Keratinocyte (primary cell): ENCODE results near the gene E2F1. TPM values are rescaled to one million over a fixed set of nuclear protein-coding genes. Genes with fewer than 3 reads are reported as not detected.

Experiments
- DNase-seq: peaks from one replicate; pipeline ENCODE4 v3.0.0-alpha.2; 2011; ENCODE audit warnings: low read depth, missing footprints, low spot score
- FAIRE-seq: peaks from 2 replicates; lab custom pipeline; 2011; peaks lifted over from hg19 to GRCh38; lab: Jason Lieb, UNC
- H2AFZ ChIP-seq: 2 replicates; pipeline ENCODE4 v1.6.0; 2012; ENCODE audit warnings: low read length, control low read depth, inconsistent platforms; ENCODE audit not compliant: control insufficient read depth
- H3K27ac ChIP-seq: 2 replicates; pipeline ENCODE4 v1.5.1; 2011; ENCODE audit warnings: low read length; ENCODE audit not compliant: control insufficient read depth, insufficient read depth
- H3K27me3 ChIP-seq: 3 replicates; pipeline ENCODE4 v1.6.0; 2011; ENCODE audit warnings: low read length; ENCODE audit not compliant: control insufficient read depth, insufficient read depth; ENCODE audit errors: extremely low read depth
- H3K36me3 ChIP-seq, 2 experiments: 2 replicates in 1 of 2; 3 replicates in 1 of 2; pipeline ENCODE4 v1.5.1; 2011; ENCODE audit warnings: low read length in 2 of 2, mild to moderate bottlenecking in 1 of 2; ENCODE audit not compliant: control insufficient read depth in 2 of 2, insufficient read depth in 2 of 2; ENCODE audit errors: extremely low read depth in 1 of 2
- H3K4me1 ChIP-seq: 3 replicates; pipeline ENCODE4 v1.5.1; 2011; ENCODE audit warnings: low read length; ENCODE audit not compliant: control insufficient read depth, insufficient read depth; ENCODE audit errors: extremely low read depth
- H3K4me2 ChIP-seq: 3 replicates; pipeline ENCODE4 v1.6.0; 2011; ENCODE audit warnings: low read depth, low read length; ENCODE audit not compliant: control insufficient read depth, insufficient read depth; ENCODE audit errors: extremely low read depth
- H3K4me3 ChIP-seq, 3 experiments: fragments of 200-600 bp in 1 of 3; sonication (generic) in 1 of 3; 2 replicates in 2 of 3; 3 replicates in 1 of 3; pipeline ENCODE4 v1.5.1; 2011 to 2016; ENCODE audit warnings: low read length in 3 of 3, mild to moderate bottlenecking in 3 of 3, control low read depth in 2 of 3, inconsistent platforms in 1 of 3, low read depth in 1 of 3, mixed read lengths in 1 of 3, mixed run types in 1 of 3, moderate library complexity in 1 of 3; ENCODE audit not compliant: control insufficient read depth in 2 of 3, insufficient read depth in 2 of 3; ENCODE audit errors: extremely low read depth in 1 of 3
- H3K79me2 ChIP-seq: 2 replicates; pipeline ENCODE4 v1.6.0; 2012; ENCODE audit warnings: low read length; ENCODE audit not compliant: control insufficient read depth, insufficient read depth
- H3K9ac ChIP-seq: 3 replicates; pipeline ENCODE4 v1.6.0; 2011; ENCODE audit warnings: low read length; ENCODE audit not compliant: control insufficient read depth, insufficient read depth; ENCODE audit errors: extremely low read depth
- H3K9me1 ChIP-seq: 3 replicates; pipeline ENCODE4 v1.6.0; 2011; ENCODE audit warnings: low read length; ENCODE audit not compliant: control insufficient read depth, insufficient read depth; ENCODE audit errors: extremely low read depth
- H3K9me3 ChIP-seq: 2 replicates; pipeline ENCODE4 v1.5.1; 2012; ENCODE audit warnings: low read depth, low read length; ENCODE audit not compliant: control insufficient read depth
- H4K20me1 ChIP-seq: 3 replicates; pipeline ENCODE4 v1.6.0; 2011; ENCODE audit warnings: low read length; ENCODE audit not compliant: control insufficient read depth, insufficient read depth; ENCODE audit errors: extremely low read depth
- EZH2 ChIP-seq: IDR thresholded peaks from one replicate; pipeline ENCODE4 v1.6.1; 2012; ENCODE audit warnings: inconsistent platforms, mild to moderate bottlenecking, low read length, moderate library complexity
- dilution Hi-C: fragments of 300-500 bp; cut with MboI; formaldehyde crosslinking; loops from one replicate; pipeline ENCODE4 v1.7.0; 2020; ENCODE audit warnings: low sequenced_read_pairs; ENCODE audit not compliant: extremely low pct_ligation_motif_present
- polyA plus RNA-seq, 5 experiments: library from polyadenylated mRNA; depleted of rRNA in 3 of 5; stranded (reverse) in 3 of 5; stranded (forward) in 1 of 5; unstranded in 1 of 5; fragments of >200 nt; gene quantifications; 1 replicate in 1 of 5; 2 replicates in 3 of 5; 3 replicates in 1 of 5; pipeline versions ENCODE4 v1.2.1 to v1.2.3, GENCODE V29; 2011 to 2012; ENCODE audit warnings: missing spikeins in 2 of 5, low read depth in 1 of 5, low replicate concordance in 1 of 5
- TF ChIP-seq, protein P1 (sequence below), 3 experiments: IDR thresholded peaks in 1 of 3; conservative IDR thresholded peaks in 1 of 3; optimal IDR thresholded peaks in 1 of 3; 2 replicates in 2 of 3; 3 replicates in 1 of 3; pipeline versions ENCODE3 to v1.5.1; 2011; ENCODE audit warnings: low read length in 3 of 3, mild to moderate bottlenecking in 3 of 3, moderate library complexity in 2 of 3, control low read depth in 1 of 3, inconsistent platforms in 1 of 3; ENCODE audit not compliant: insufficient read depth in 2 of 3; ENCODE audit errors: extremely low read depth in 1 of 3

E2F1 gene
- polyA plus RNA-seq, 1 donor (not counting 4 experiments of a cell fraction or from before 2014, with no cell fraction given), result 2.8 TPM

DNA sequence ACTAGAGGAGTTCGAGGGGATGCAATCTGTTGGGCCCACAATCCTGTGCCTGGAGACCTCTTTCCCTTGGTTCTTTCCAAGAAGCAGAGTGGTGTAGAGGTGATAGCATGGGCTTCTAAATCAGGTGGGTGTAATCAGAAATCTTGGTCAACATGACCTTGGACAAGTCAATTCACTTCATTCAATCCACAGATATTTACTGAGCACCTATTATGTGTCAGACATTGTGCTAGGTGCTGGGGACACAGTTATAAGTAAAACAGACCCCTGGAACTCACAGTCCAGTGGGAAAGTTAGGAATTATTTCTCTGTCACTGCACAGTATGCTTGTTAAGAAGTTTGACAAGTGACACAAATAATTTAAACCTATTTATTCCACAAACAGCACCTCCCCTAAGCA lies 3.3 kb upstream of the E2F1 start:
- Histone ChIP-seq H2AFZ (no peak overlapping the region), H4K20me1 (no peaks in the 10 kb centered on the region), H3K9me3 (no peaks in the 10 kb centered on the region), H3K4me3 (no peak overlapping the region), H3K4me1 (peaks cover 13% of the 10 kb centered on the region), H3K79me2 (peaks cover 9% of the 10 kb centered on the region), H3K27me3 (no peaks in the 10 kb centered on the region), H3K4me2 (no peak overlapping the region), H3K36me3 (no peaks in the 10 kb centered on the region), H3K27ac (no peak overlapping the region), H3K9ac (no peak overlapping the region), H3K9me1 (no peaks in the 10 kb centered on the region)
- TF ChIP-seq, protein P1, sequence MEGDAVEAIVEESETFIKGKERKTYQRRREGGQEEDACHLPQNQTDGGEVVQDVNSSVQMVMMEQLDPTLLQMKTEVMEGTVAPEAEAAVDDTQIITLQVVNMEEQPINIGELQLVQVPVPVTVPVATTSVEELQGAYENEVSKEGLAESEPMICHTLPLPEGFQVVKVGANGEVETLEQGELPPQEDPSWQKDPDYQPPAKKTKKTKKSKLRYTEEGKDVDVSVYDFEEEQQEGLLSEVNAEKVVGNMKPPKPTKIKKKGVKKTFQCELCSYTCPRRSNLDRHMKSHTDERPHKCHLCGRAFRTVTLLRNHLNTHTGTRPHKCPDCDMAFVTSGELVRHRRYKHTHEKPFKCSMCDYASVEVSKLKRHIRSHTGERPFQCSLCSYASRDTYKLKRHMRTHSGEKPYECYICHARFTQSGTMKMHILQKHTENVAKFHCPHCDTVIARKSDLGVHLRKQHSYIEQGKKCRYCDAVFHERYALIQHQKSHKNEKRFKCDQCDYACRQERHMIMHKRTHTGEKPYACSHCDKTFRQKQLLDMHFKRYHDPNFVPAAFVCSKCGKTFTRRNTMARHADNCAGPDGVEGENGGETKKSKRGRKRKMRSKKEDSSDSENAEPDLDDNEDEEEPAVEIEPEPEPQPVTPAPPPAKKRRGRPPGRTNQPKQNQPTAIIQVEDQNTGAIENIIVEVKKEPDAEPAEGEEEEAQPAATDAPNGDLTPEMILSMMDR (optimal IDR thresholded peaks at IDR 0.05 in 1 of 3, IDR thresholded peaks at IDR 0.05 in 1 of 3, conservative IDR thresholded peaks at IDR 0.05 in 1 of 3; ENCODE audit: extremely low read depth in 1 of 3, insufficient read depth in 2 of 3, low read length in 3 of 3), result no peak
- no peak for TF ChIP-seq EZH2
- FAIRE-seq, result no peak
- dilution Hi-C loops, result no loop called here
- no peak for DNase-seq

DNA sequence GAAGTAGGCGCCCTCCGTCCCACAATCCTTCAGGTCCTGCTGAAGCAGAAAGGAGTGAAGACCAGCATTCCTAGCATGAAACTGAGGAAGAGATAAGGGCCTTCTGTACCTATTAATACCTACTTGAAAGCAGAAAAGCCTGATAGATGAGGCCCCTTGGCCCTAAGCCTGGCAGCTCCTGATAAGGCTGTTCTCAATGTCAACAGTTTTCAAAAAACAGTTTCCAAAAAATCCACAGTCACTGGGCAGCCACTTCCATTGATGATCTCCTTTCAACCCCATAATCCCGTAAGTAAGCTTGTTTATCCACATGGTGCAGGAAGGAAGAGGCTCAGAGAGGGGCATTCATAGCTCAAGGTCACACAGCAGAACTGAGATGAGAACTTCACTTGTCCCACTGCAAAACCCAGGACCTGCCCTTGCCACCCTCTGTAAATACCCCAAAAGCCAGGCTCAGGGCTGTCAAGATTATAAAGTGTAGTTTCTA lies 2.8 kb upstream of the E2F1 start:
- Histone ChIP-seq H3K4me2 (no peak overlapping the region), H3K27ac (no peak overlapping the region), H3K9me3 (no peaks in the 10 kb centered on the region), H3K4me3 (no peak overlapping the region), H3K79me2 (peaks cover 12% of the 10 kb centered on the region), H3K4me1 (peaks cover 13% of the 10 kb centered on the region), H3K9me1 (no peaks in the 10 kb centered on the region), H3K36me3 (no peaks in the 10 kb centered on the region), H2AFZ (no peak overlapping the region), H3K9ac (no peak overlapping the region), H4K20me1 (no peaks in the 10 kb centered on the region), H3K27me3 (no peaks in the 10 kb centered on the region)
- DNase-seq (no peak), FAIRE-seq (no peak)
- dilution Hi-C loops, result no loop called here
- no peak for TF ChIP-seq EZH2
- TF ChIP-seq, protein P1 (optimal IDR thresholded peaks at IDR 0.05 in 1 of 3, IDR thresholded peaks at IDR 0.05 in 1 of 3, conservative IDR thresholded peaks at IDR 0.05 in 1 of 3; ENCODE audit: extremely low read depth in 1 of 3, insufficient read depth in 2 of 3, low read length in 3 of 3), result no peak
